Right lobe of liver (tissue), 4 donors: ENCODE data around the gene VPS54.

Experiments used
- POLR2A ChIP-seq: fragments of 450-650 bp; IDR thresholded peaks from one replicate; pipeline ENCODE4 v1.6.1; 2017; ENCODE audit warnings: antibody characterized with exemption, mild to moderate bottlenecking
- TF ChIP-seq, protein P1 (sequence below), 4 donors: fragments of 200-600 bp in 3 of 4; fragments of 450-650 bp in 1 of 4; IDR thresholded peaks; one replicate each; pipeline versions ENCODE4 v1.5.1 to v1.8.0; 2016 to 2022; ENCODE audit warnings: antibody characterized with exemption in 4 of 4, mild to moderate bottlenecking in 2 of 4
- donor health status: DM: no; HTN: no; CAD: no.
- donor health status: DM: no; HTN: no; CAD: no.
- donor health status: DM: no; HTN: yes; CAD: no.

DNA sequence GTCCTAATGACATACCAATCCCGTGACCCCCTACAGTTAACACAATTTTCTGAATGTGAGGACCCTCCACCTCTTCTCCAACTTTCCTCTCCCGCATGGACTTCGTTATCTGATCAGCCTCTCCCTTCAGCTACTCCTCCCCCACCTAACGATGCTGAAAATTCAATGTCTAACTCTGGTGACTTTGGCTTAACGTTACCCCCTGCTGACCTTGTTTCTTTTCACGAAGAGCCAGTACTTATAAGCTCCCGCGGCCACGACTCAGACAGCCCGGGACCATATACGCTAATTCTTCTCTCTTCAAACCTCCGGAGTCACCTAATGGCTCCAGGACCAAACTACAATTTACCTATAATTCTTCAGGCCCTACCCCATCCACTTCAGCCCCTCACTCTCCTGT, 29.2 kb downstream of the VPS54 start:
- no peak for TF ChIP-seq POLR2A
- TF ChIP-seq, protein P1, sequence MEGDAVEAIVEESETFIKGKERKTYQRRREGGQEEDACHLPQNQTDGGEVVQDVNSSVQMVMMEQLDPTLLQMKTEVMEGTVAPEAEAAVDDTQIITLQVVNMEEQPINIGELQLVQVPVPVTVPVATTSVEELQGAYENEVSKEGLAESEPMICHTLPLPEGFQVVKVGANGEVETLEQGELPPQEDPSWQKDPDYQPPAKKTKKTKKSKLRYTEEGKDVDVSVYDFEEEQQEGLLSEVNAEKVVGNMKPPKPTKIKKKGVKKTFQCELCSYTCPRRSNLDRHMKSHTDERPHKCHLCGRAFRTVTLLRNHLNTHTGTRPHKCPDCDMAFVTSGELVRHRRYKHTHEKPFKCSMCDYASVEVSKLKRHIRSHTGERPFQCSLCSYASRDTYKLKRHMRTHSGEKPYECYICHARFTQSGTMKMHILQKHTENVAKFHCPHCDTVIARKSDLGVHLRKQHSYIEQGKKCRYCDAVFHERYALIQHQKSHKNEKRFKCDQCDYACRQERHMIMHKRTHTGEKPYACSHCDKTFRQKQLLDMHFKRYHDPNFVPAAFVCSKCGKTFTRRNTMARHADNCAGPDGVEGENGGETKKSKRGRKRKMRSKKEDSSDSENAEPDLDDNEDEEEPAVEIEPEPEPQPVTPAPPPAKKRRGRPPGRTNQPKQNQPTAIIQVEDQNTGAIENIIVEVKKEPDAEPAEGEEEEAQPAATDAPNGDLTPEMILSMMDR (IDR thresholded peaks at IDR 0.05) = no peak
